AG09319 (cell line): Measurements from ENCODE around the gene ZFX.
"Not testable (repeated sequence)": the region's sequence is repeated elsewhere in the genome, so short reads cannot be mapped to it uniquely, and the experiment has no call there.

ENCODE experiments used
- DNase-seq: peaks from one replicate; pipeline ENCODE4 v3.0.0-alpha.2; 2010; ENCODE audit warnings: low read depth; ENCODE audit errors: extremely low read depth
- TF ChIP-seq, protein P1 (sequence below): IDR thresholded peaks from 2 replicates; pipeline ENCODE4 v1.5.1; 2011; ENCODE audit warnings: low read depth, mild to moderate bottlenecking, inconsistent platforms, low read length, moderate library complexity

The ZFX gene

DNA sequence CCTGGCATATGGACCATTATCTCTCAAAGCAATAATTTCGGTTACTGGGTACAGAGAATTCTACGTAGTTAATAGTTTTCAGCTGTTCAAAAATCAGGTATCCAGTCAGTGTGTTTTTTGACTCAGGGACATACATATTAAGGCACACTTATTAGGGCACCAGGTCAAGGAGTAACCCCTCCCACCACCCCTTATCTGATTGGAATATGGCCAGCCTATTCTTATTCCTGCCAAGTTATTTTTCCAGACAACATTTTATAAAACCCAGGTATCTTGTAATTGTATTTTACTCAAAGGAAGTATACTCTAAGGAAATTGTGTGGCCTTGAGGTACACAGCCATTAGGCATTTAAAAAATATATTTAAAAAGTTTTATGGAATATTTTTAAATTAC lies 4.3 kb downstream of the ZFX start:
- TF ChIP-seq, protein P1, sequence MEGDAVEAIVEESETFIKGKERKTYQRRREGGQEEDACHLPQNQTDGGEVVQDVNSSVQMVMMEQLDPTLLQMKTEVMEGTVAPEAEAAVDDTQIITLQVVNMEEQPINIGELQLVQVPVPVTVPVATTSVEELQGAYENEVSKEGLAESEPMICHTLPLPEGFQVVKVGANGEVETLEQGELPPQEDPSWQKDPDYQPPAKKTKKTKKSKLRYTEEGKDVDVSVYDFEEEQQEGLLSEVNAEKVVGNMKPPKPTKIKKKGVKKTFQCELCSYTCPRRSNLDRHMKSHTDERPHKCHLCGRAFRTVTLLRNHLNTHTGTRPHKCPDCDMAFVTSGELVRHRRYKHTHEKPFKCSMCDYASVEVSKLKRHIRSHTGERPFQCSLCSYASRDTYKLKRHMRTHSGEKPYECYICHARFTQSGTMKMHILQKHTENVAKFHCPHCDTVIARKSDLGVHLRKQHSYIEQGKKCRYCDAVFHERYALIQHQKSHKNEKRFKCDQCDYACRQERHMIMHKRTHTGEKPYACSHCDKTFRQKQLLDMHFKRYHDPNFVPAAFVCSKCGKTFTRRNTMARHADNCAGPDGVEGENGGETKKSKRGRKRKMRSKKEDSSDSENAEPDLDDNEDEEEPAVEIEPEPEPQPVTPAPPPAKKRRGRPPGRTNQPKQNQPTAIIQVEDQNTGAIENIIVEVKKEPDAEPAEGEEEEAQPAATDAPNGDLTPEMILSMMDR, result no peak
- DNase-seq, result no peak

- no peak for DNase-seq
- TF ChIP-seq, protein P1, result no peak
These were observed 5.0 kb downstream of the ZFX start for GRCh38 chrX:24154490-24155034.

GRCh38 chrX:24155747-24156146 lies 6.2 kb downstream of the ZFX start:
- DNase-seq, result not testable (repeated sequence)

GRCh38 chrX:24156177-24156576 lies 6.6 kb downstream of the ZFX start:
- TF ChIP-seq, protein P1, result no peak

DNA sequence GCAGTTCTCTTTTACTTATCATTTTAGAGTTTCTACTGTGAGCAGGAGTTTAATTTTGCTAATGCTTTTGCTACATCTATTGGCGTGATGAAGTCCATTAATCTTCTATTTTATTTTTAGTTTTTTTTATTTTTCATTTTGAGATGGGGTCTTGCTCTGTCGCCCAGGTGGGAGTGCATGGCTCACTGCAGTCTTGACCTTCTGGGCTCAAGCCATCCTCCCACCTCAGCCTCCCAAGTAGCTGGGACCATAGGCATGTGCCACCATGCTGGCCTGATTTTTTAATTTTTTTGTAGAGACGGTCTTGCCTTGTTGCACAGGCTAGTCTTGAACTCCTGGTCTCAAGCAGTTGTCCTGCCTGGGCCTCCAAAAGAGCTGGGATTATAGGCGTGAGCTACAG lies 9.4 kb downstream of the ZFX start:
- TF ChIP-seq, protein P1, result no peak
- no peak for DNase-seq

More at GRCh38 chrX:24156177-24156576, 6.6 kb downstream of the ZFX start:
- no peak for DNase-seq

DNA sequence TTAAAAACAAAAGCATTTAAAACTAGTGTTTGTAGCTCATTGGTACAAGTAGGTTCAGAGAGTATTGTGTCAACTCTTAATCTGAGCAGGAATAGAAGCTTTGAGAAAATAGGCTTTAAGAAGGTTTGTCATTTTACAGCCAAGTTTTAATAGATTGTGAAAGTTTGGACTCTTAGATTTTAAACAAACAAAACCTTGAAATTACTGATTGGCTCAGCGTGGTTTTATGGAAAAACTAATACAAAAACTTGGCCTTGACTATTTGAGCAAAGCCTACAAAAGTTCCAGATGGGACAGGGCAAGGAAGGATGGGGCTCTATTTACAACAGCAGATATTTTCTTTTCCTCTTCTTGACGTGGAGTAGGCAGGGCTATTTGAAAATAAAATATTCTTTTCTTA lies 16.5 kb downstream of the ZFX start:
- TF ChIP-seq, protein P1, result no peak

DNA sequence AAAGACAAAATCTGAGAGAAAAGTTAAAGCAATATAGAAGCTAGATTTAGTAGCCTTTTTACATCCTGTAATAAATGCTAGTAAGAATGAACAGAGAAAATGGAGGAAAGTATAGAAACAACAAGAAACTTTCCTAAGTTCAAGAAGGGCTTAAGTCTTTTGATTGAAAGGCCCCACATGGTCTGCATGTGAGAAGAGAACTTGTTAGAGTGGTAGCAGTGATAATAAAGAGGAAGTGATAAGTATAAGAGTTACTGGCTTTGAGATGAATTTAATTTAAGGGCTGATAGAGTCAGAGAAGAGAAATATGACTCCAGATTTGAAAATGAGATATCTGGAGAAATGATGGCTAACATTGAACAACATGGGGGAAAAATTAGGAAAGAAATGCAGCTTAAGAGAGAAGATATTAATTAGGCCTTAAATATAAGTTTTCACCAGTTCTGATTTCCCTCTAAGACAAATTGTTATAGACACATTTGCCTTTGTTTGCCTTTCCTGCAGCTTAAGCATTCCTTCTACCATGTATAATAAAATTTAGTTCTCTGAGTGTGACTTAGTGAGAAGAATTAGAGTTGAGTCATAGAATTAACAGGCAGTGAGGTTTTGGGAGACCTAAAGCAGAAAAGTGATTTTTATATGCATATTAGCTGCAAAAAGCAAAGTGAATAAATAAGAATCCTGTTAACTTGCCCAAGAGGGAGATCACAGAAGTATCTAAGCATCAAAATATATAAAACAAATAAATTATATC lies 18.4 kb downstream of the ZFX start:
- TF ChIP-seq, protein P1, result no peak
- no peak for DNase-seq

More for the DNA sequence above, 16.5 kb downstream of the ZFX start:
- no peak for DNase-seq

DNA sequence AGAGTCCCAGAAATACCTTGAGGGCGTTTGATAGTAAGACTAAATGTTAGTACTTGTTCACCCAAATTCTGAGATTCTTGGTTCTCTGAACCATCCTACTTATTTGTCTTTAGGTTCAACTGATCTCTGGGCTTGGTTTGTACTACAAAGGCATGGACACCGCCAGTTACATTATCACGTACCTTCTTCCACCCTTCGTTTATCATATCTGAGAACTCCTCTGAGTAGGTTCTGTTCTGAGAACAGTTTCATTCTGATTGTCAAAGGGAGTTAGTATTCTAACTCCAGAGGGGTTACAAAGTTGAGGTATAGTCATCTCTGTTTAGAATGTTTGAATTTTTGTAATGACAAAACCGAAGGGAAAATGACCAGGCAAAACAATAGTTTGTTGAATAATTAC lies 19.3 kb downstream of the ZFX start:
- DNase-seq, result no peak
- TF ChIP-seq, protein P1, result no peak
